ENCODE data around the gene VEZT. TPM values are rescaled to one million over a fixed set of nuclear protein-coding genes. Genes with fewer than 3 reads are reported as not detected.

Gene VEZT
- total and polyA plus RNA-seq, 9 of the 15 experiments (the other 6 are each of a cell fraction or from before 2014, with no cell fraction given), result 16.1 to 61.5 (median 32.6) TPM

GRCh38 chr12:95318071-95318545, 100.5 kb downstream of the VEZT start:
- Histone ChIP-seq H4K20me1 (replicated peaks; ENCODE audit: control insufficient read depth, insufficient read depth, low read length) (no peaks in the 10 kb centered on the region), H3K79me2 (ENCODE audit: control insufficient read depth, insufficient read depth, low read length) (no peaks in the 10 kb centered on the region), H3K27ac (ENCODE audit: extremely low read depth, low read depth, low read length) (no peak overlapping the region), H3K36me3 (ENCODE audit: control insufficient read depth, insufficient read depth, low read length) (no peaks in the 10 kb centered on the region), H2AFZ (ENCODE audit: low read depth, low read length) (no peak overlapping the region), H3K9me3 (replicated peaks; ENCODE audit: control insufficient read depth, insufficient read depth, low read depth, low read length) (no peaks in the 10 kb centered on the region), H3K4me1 (replicated peaks in 1 of 2; ENCODE audit: control insufficient read depth in 2 of 2, insufficient read depth in 2 of 2, low read length in 2 of 2) (no peaks in the 10 kb centered on the region), H3K4me2 (ENCODE audit: insufficient read depth, low read length) (no peak overlapping the region), H3K9ac (ENCODE audit: insufficient read depth in 1 of 2, low read depth in 2 of 2, low read length in 2 of 2) (no peak overlapping the region), H3K27me3 (ENCODE audit: control insufficient read depth in 2 of 2, insufficient read depth in 2 of 2, low read length in 2 of 2) (peaks cover 0 to 6% of the 10 kb centered on the region in 2 experiments; a peak in 1 of 5 replicates), H3K9me1 (ENCODE audit: control insufficient read depth, insufficient read depth, low read length) (no peaks in the 10 kb centered on the region), H3K4me3 (no peak overlapping the region)
- POLR2A ChIA-PET, result interaction anchor here (1.0 kb wide), 1 partner anchor 9 kb away, joined by 3 read pairs; no protein-coding TSS in a partner anchor
- ATAC-seq, result no peak
- TF ChIP-seq NFE2 (IDR thresholded peaks at IDR 0.05; ENCODE audit: low read depth), result no peak
- TF ChIP-seq, protein P1, sequence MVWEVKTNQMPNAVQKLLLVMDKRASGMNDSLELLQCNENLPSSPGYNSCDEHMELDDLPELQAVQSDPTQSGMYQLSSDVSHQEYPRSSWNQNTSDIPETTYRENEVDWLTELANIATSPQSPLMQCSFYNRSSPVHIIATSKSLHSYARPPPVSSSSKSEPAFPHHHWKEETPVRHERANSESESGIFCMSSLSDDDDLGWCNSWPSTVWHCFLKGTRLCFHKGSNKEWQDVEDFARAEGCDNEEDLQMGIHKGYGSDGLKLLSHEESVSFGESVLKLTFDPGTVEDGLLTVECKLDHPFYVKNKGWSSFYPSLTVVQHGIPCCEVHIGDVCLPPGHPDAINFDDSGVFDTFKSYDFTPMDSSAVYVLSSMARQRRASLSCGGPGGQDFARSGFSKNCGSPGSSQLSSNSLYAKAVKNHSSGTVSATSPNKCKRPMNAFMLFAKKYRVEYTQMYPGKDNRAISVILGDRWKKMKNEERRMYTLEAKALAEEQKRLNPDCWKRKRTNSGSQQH (CRISPR knock-in tag; IDR thresholded peaks at IDR 0.05), result no peak
- TF ChIP-seq, protein P2, sequence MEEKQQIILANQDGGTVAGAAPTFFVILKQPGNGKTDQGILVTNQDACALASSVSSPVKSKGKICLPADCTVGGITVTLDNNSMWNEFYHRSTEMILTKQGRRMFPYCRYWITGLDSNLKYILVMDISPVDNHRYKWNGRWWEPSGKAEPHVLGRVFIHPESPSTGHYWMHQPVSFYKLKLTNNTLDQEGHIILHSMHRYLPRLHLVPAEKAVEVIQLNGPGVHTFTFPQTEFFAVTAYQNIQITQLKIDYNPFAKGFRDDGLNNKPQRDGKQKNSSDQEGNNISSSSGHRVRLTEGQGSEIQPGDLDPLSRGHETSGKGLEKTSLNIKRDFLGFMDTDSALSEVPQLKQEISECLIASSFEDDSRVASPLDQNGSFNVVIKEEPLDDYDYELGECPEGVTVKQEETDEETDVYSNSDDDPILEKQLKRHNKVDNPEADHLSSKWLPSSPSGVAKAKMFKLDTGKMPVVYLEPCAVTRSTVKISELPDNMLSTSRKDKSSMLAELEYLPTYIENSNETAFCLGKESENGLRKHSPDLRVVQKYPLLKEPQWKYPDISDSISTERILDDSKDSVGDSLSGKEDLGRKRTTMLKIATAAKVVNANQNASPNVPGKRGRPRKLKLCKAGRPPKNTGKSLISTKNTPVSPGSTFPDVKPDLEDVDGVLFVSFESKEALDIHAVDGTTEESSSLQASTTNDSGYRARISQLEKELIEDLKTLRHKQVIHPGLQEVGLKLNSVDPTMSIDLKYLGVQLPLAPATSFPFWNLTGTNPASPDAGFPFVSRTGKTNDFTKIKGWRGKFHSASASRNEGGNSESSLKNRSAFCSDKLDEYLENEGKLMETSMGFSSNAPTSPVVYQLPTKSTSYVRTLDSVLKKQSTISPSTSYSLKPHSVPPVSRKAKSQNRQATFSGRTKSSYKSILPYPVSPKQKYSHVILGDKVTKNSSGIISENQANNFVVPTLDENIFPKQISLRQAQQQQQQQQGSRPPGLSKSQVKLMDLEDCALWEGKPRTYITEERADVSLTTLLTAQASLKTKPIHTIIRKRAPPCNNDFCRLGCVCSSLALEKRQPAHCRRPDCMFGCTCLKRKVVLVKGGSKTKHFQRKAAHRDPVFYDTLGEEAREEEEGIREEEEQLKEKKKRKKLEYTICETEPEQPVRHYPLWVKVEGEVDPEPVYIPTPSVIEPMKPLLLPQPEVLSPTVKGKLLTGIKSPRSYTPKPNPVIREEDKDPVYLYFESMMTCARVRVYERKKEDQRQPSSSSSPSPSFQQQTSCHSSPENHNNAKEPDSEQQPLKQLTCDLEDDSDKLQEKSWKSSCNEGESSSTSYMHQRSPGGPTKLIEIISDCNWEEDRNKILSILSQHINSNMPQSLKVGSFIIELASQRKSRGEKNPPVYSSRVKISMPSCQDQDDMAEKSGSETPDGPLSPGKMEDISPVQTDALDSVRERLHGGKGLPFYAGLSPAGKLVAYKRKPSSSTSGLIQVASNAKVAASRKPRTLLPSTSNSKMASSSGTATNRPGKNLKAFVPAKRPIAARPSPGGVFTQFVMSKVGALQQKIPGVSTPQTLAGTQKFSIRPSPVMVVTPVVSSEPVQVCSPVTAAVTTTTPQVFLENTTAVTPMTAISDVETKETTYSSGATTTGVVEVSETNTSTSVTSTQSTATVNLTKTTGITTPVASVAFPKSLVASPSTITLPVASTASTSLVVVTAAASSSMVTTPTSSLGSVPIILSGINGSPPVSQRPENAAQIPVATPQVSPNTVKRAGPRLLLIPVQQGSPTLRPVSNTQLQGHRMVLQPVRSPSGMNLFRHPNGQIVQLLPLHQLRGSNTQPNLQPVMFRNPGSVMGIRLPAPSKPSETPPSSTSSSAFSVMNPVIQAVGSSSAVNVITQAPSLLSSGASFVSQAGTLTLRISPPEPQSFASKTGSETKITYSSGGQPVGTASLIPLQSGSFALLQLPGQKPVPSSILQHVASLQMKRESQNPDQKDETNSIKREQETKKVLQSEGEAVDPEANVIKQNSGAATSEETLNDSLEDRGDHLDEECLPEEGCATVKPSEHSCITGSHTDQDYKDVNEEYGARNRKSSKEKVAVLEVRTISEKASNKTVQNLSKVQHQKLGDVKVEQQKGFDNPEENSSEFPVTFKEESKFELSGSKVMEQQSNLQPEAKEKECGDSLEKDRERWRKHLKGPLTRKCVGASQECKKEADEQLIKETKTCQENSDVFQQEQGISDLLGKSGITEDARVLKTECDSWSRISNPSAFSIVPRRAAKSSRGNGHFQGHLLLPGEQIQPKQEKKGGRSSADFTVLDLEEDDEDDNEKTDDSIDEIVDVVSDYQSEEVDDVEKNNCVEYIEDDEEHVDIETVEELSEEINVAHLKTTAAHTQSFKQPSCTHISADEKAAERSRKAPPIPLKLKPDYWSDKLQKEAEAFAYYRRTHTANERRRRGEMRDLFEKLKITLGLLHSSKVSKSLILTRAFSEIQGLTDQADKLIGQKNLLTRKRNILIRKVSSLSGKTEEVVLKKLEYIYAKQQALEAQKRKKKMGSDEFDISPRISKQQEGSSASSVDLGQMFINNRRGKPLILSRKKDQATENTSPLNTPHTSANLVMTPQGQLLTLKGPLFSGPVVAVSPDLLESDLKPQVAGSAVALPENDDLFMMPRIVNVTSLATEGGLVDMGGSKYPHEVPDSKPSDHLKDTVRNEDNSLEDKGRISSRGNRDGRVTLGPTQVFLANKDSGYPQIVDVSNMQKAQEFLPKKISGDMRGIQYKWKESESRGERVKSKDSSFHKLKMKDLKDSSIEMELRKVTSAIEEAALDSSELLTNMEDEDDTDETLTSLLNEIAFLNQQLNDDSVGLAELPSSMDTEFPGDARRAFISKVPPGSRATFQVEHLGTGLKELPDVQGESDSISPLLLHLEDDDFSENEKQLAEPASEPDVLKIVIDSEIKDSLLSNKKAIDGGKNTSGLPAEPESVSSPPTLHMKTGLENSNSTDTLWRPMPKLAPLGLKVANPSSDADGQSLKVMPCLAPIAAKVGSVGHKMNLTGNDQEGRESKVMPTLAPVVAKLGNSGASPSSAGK (IDR thresholded peaks at IDR 0.05), result no peak
- no peak for TF ChIP-seq SNIP1 (IDR thresholded peaks at IDR 0.05; ENCODE audit: low read depth)
- WGBS (ENCODE audit: insufficient coverage, low coverage, missing lambda C conversion rate), result 0% methylated on average over 2 of the region's 2 CpGs
- DNase-seq (ENCODE audit: extremely low read depth in 1 of 4, low spot score in 3 of 4), result no peak
- in situ Hi-C loops (cut with MboI), result no loop called here
- no peak for FAIRE-seq
- no TSS peak for BruUV-seq (replicated peaks)
- intact Hi-C loops (cut with micrococcal nuclease), result no loop called here
- CTCF ChIA-PET (ENCODE audit: low intra/inter-chr PET ratio), result no interaction called here

Measured in K562 (cell line).